Measurements from ENCODE around the gene C19orf47. TPM values are rescaled to one million over a fixed set of nuclear protein-coding genes. Genes with fewer than 3 reads are reported as not detected.
"Not testable (repeated sequence)": the region's sequence is repeated elsewhere in the genome, so short reads cannot be mapped to it uniquely, and the experiment has no call there.

C19orf47 gene
- polyA plus RNA-seq, 4 donors: 5.1 to 13.2 (median 7.4) TPM

- no peak overlapping the region for H3K4me3 ChIP-seq (ENCODE audit: low read depth in 1 of 3, low read length in 3 of 3)
- DNase-seq (no peak), FAIRE-seq (no peak)
- H3K36me3 ChIP-seq (ENCODE audit: control insufficient read depth in 3 of 3, insufficient read depth in 2 of 3, low read depth in 1 of 3, low read length in 3 of 3): peaks cover 4 to 39% (median 11%) of the 10 kb centered on the region in 3 donors
- H3K27ac ChIP-seq (ENCODE audit: low read depth in 1 of 3, low read length in 2 of 3): no peak overlapping the region
- H3K27me3 ChIP-seq (ENCODE audit: control insufficient read depth in 3 of 3, insufficient read depth in 3 of 3, low read length in 3 of 3): no peaks in the 10 kb centered on the region
- H3K9me3 ChIP-seq (ENCODE audit: control insufficient read depth in 2 of 2, insufficient read depth in 1 of 2, low read depth in 1 of 2, low read length in 1 of 2): no peaks in the 10 kb centered on the region
- 91 to 96% (median 91%) methylated on average over 15 of the region's 15 CpGs for whole genome bisulfite sequencing, 3 donors
- H3K4me1 ChIP-seq (ENCODE audit: control insufficient read depth in 3 of 3, insufficient read depth in 2 of 3, low read depth in 1 of 3, low read length in 2 of 3): no peaks in the 10 kb centered on the region
Measured at GRCh38 chr19:40335855-40336600, 12.2 kb downstream of the C19orf47 start.

DNA sequence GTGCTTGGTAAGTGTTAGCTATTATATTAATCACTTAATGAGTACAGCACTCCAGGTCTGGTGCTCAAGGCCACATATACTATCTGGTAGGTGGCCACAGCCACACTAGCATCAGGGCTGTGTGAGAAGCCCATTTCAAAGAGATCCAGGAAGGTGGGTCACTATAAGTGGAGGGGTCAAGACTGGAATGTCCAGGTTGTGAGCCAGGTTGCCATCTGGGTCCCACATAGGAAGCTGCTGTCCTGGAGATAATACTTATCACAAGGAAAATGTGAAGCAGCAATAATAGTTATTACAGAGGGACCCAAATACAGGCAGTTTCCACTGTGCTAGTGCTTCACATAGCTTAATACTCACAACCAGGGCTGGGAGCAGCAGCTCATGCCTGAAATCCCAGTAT lies 13.1 kb downstream of the C19orf47 start:
- H3K9me3 ChIP-seq (ENCODE audit: control insufficient read depth in 2 of 2, insufficient read depth in 1 of 2, low read depth in 1 of 2, low read length in 1 of 2): no peaks in the 10 kb centered on the region
- no peaks in the 10 kb centered on the region for H3K4me1 ChIP-seq (ENCODE audit: control insufficient read depth in 3 of 3, insufficient read depth in 2 of 3, low read depth in 1 of 3, low read length in 2 of 3)
- no peak overlapping the region for H3K4me3 ChIP-seq (ENCODE audit: low read depth in 1 of 3, low read length in 3 of 3)
- no peaks in the 10 kb centered on the region for H3K27me3 ChIP-seq (ENCODE audit: control insufficient read depth in 3 of 3, insufficient read depth in 3 of 3, low read length in 3 of 3)
- FAIRE-seq (no peak), DNase-seq (no peak)
- H3K36me3 ChIP-seq (ENCODE audit: control insufficient read depth in 3 of 3, insufficient read depth in 2 of 3, low read depth in 1 of 3, low read length in 3 of 3): peaks cover 4 to 46% (median 11%) of the 10 kb centered on the region in 3 donors
- no peak overlapping the region for H3K27ac ChIP-seq (ENCODE audit: low read depth in 1 of 3, low read length in 2 of 3)

DNA sequence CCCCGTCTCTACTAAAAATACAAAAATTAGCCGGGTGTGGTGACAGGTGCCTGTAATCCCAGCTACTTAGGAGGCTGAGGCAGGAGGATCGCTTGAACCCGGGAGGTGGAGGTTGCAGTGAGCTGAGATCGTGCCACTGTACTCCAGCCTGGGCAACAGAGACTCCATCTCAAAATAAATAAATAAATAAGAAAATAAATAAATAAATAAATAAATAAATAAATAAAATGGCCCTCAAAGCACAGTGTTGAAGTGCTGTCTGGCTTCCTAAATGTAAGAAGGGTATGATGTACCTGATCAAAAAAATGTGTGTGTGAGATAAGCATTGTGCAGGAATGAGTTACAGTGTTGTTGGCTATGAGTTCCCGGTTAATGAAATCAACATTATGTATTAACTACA lies 15.1 kb downstream of the C19orf47 start:
- WGBS, 3 donors: 97 to 99% (median 98%) methylated on average over 5 to 6 of the region's 6 CpGs
- FAIRE-seq; H3K4me1 ChIP-seq (ENCODE audit: control insufficient read depth in 3 of 3, insufficient read depth in 2 of 3, low read depth in 1 of 3, low read length in 2 of 3); H3K9me3 ChIP-seq (ENCODE audit: control insufficient read depth in 2 of 2, insufficient read depth in 1 of 2, low read depth in 1 of 2, low read length in 1 of 2); H3K4me3 ChIP-seq (ENCODE audit: low read depth in 1 of 3, low read length in 3 of 3); H3K27ac ChIP-seq (ENCODE audit: low read depth in 1 of 3, low read length in 2 of 3); DNase-seq; H3K27me3 ChIP-seq (ENCODE audit: control insufficient read depth in 3 of 3, insufficient read depth in 3 of 3, low read length in 3 of 3): not testable (repeated sequence)
- peaks cover 4 to 56% (median 20%) of the 10 kb centered on the region in 3 donors for H3K36me3 ChIP-seq (ENCODE audit: control insufficient read depth in 3 of 3, insufficient read depth in 2 of 3, low read depth in 1 of 3, low read length in 3 of 3)

GRCh38 chr19:40332669-40333068 lies 15.5 kb downstream of the C19orf47 start:
- peaks cover 4 to 61% (median 20%) of the 10 kb centered on the region in 3 donors for H3K36me3 ChIP-seq (ENCODE audit: control insufficient read depth in 3 of 3, insufficient read depth in 2 of 3, low read depth in 1 of 3, low read length in 3 of 3)
- H3K27me3 ChIP-seq (ENCODE audit: control insufficient read depth in 3 of 3, insufficient read depth in 3 of 3, low read length in 3 of 3): no peaks in the 10 kb centered on the region
- H3K9me3 ChIP-seq (ENCODE audit: control insufficient read depth in 2 of 2, insufficient read depth in 1 of 2, low read depth in 1 of 2, low read length in 1 of 2): no peaks in the 10 kb centered on the region
- DNase-seq (no peak), FAIRE-seq (no peak)
- WGBS, 3 donors: 89 to 94% (median 90%) methylated on average over 6 of the region's 6 CpGs
- no peak overlapping the region for H3K27ac ChIP-seq (ENCODE audit: low read depth in 1 of 3, low read length in 2 of 3)
- no peak overlapping the region for H3K4me3 ChIP-seq (ENCODE audit: low read depth in 1 of 3, low read length in 3 of 3)
- H3K4me1 ChIP-seq (ENCODE audit: control insufficient read depth in 3 of 3, insufficient read depth in 2 of 3, low read depth in 1 of 3, low read length in 2 of 3): no peaks in the 10 kb centered on the region

DNA sequence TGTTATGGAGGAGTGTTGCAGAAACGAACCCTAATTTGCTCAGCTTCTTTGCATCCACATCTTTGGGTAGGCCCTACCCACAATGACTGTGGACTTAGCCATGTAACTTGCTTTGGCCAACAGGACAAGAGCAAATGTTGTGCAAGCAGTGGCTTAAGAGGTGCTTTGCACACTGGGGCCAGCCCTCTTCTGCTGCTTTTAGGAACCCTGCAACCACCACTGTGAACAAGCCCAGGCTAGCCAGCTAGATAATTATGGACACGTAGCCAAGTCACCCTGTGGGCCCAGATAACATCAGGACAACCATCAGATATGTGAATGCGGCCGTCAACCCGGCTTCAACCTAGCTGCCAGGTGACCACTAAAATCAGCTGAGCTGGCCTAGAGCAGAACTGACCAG lies 17.1 kb downstream of the C19orf47 start:
- FAIRE-seq: no peak
- Histone ChIP-seq H3K27me3 (ENCODE audit: control insufficient read depth in 3 of 3, insufficient read depth in 3 of 3, low read length in 3 of 3) (no peaks in the 10 kb centered on the region), H3K36me3 (ENCODE audit: control insufficient read depth in 3 of 3, insufficient read depth in 2 of 3, low read depth in 1 of 3, low read length in 3 of 3) (peaks cover 8 to 67% (median 24%) of the 10 kb centered on the region in 3 donors), H3K4me3 (ENCODE audit: low read depth in 1 of 3, low read length in 3 of 3) (no peak overlapping the region), H3K4me1 (ENCODE audit: control insufficient read depth in 3 of 3, insufficient read depth in 2 of 3, low read depth in 1 of 3, low read length in 2 of 3) (no peaks in the 10 kb centered on the region), H3K9me3 (ENCODE audit: control insufficient read depth in 2 of 2, insufficient read depth in 1 of 2, low read depth in 1 of 2, low read length in 1 of 2) (no peaks in the 10 kb centered on the region), H3K27ac (ENCODE audit: low read depth in 1 of 3, low read length in 2 of 3) (no peak overlapping the region)
- 97 to 99% (median 98%) methylated on average over 5 of the region's 5 CpGs for WGBS, 3 donors
- DNase-seq: no peak

DNA sequence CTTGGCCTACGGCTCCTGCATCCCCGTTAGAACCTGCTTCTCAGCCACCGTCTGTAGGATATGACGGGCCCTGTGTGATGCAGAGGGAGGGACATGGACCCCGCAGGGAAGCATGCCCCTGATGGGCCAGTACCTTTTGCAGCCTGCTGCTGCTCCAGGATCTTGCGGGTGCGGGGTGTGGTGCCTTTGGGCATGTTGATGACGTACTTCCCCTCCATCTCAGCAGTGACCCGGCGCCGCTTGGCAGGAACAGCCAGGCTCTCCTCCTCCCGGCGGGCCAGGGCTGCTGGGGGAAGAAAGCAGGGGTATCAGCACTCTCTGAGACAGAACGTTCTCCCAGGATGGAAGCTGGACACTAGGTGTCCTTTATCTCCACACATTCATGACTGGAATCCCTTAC lies 22.0 kb downstream of the C19orf47 start:
- no peak overlapping the region for H3K27ac ChIP-seq (ENCODE audit: low read depth in 1 of 3, low read length in 2 of 3)
- DNase-seq (no peak), FAIRE-seq (no peak)
- no peaks in the 10 kb centered on the region for H3K27me3 ChIP-seq (ENCODE audit: control insufficient read depth in 3 of 3, insufficient read depth in 3 of 3, low read length in 3 of 3)
- H3K4me1 ChIP-seq (ENCODE audit: control insufficient read depth in 3 of 3, insufficient read depth in 2 of 3, low read depth in 1 of 3, low read length in 2 of 3): no peaks in the 10 kb centered on the region
- H3K4me3 ChIP-seq (ENCODE audit: low read depth in 1 of 3, low read length in 3 of 3): no peak overlapping the region
- H3K36me3 ChIP-seq (ENCODE audit: control insufficient read depth in 3 of 3, insufficient read depth in 2 of 3, low read depth in 1 of 3, low read length in 3 of 3): peaks cover 11 to 82% (median 29%) of the 10 kb centered on the region in 3 donors
- H3K9me3 ChIP-seq (ENCODE audit: control insufficient read depth in 2 of 2, insufficient read depth in 1 of 2, low read depth in 1 of 2, low read length in 1 of 2): no peaks in the 10 kb centered on the region
- WGBS, 3 donors: 96 to 97% (median 96%) methylated on average over 14 of the region's 14 CpGs

GRCh38 chr19:40323705-40324104 lies 24.5 kb downstream of the C19orf47 start:
- 92 to 95% (median 93%) methylated on average over 13 of the region's 13 CpGs for WGBS, 3 donors
- H3K4me3 ChIP-seq (ENCODE audit: low read depth in 1 of 3, low read length in 3 of 3): no peak overlapping the region
- DNase-seq (no peak), FAIRE-seq (no peak)
- no peak overlapping the region for H3K27ac ChIP-seq (ENCODE audit: low read depth in 1 of 3, low read length in 2 of 3)
- no peaks in the 10 kb centered on the region for H3K9me3 ChIP-seq (ENCODE audit: control insufficient read depth in 2 of 2, insufficient read depth in 1 of 2, low read depth in 1 of 2, low read length in 1 of 2)
- peaks cover 11 to 85% (median 30%) of the 10 kb centered on the region in 3 donors for H3K36me3 ChIP-seq (ENCODE audit: control insufficient read depth in 3 of 3, insufficient read depth in 2 of 3, low read depth in 1 of 3, low read length in 3 of 3)
- H3K27me3 ChIP-seq (ENCODE audit: control insufficient read depth in 3 of 3, insufficient read depth in 3 of 3, low read length in 3 of 3): no peaks in the 10 kb centered on the region
- no peaks in the 10 kb centered on the region for H3K4me1 ChIP-seq (ENCODE audit: control insufficient read depth in 3 of 3, insufficient read depth in 2 of 3, low read depth in 1 of 3, low read length in 2 of 3)

GRCh38 chr19:40322951-40323615 lies 25.1 kb downstream of the C19orf47 start:
- Histone ChIP-seq H3K9me3 (ENCODE audit: control insufficient read depth in 2 of 2, insufficient read depth in 1 of 2, low read depth in 1 of 2, low read length in 1 of 2) (no peaks in the 10 kb centered on the region), H3K27me3 (ENCODE audit: control insufficient read depth in 3 of 3, insufficient read depth in 3 of 3, low read length in 3 of 3) (no peaks in the 10 kb centered on the region), H3K4me3 (ENCODE audit: low read depth in 1 of 3, low read length in 3 of 3) (no peak overlapping the region), H3K36me3 (ENCODE audit: control insufficient read depth in 3 of 3, insufficient read depth in 2 of 3, low read depth in 1 of 3, low read length in 3 of 3) (peaks cover 11 to 84% (median 25%) of the 10 kb centered on the region in 3 donors), H3K27ac (ENCODE audit: low read depth in 1 of 3, low read length in 2 of 3) (no peak overlapping the region), H3K4me1 (ENCODE audit: control insufficient read depth in 3 of 3, insufficient read depth in 2 of 3, low read depth in 1 of 3, low read length in 2 of 3) (no peaks in the 10 kb centered on the region)
- 94 to 96% (median 94%) methylated on average over 15 of the region's 15 CpGs for WGBS, 3 donors
- DNase-seq (no peak), FAIRE-seq (no peak)

Measured in small intestine (tissue), 7 donors.